ENCODE results near the gene DIPK1C.

DIPK1C gene

GRCh38 chr18:74447404-74448152, 9.5 kb downstream of the DIPK1C start:
- no peak for DNase-seq

- no peak for DNase-seq
Observed at GRCh38 chr18:74446631-74447403, 10.3 kb downstream of the DIPK1C start.

DNA sequence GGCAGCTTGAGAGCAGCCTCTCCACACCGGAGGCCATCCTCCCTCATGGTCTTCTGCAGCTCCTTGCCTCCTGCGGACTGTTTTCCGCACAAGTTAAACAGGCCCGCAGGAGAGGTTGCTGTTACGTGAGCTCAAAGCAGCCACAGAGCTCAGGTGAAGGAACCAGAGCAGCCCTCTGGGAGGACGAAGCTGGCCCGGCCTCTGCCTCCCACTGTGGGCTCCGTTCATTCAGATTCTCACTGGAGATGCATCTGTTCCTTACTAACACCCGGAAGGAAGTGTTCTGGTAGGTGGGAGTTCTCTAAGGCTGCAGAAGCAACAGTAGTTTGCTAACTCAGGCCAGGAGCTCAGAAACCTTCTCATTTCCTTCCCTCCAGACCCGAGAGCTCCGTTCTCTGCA, 10.9 kb downstream of the DIPK1C start:
- no peak for DNase-seq

DNA sequence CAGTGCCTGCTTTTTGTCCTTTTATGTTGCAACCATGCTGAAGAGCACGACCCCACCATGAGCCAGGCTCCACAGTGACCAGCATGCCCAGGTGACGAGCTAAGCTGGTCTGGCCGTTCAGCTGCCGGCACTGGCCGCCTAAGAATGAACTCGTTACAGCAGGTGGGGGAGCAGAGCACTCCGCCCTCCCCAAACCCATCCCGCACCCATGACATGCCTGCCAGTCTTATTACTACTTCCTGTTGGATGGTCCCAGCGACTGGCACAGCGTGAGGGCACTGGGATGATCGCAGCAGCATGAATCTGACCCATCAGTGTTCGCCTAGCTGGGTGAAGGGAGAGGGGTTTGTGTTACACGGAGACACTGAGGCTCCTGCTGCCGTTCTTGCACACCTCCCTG, 11.5 kb downstream of the DIPK1C start:
- DNase-seq, result no peak

- DNase-seq, result no peak
Observed at GRCh38 chr18:74444104-74444503, 13.0 kb downstream of the DIPK1C start.

DNA sequence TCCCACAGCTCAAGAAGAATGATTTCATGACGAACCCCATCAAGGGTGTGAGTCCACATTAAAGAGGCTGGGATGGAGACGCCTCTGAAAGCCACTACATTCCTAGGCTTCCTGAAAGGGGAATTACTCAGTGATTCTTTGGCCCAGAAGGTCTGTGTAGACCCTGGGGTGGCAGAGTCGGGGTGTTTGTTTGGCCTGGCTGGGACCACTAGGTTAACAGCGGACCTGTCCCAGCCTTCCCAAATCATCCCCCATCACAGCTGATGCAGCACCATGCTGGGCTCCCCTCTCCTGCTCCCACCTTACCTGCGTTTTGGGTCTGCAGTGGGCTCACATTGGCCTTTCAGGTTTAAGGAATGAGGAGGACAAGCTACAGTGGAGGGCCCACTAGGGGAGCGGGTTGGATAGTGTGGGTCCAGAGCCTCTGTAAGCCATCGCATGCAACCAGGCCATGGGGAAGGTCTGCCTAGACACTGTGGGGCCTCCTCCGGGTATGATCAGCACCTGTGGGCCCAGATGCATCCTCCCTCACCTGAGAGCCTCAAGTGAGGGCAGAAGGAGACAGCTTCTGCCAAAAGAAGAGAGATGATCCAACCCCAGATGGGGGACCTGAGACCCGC, 16.2 kb downstream of the DIPK1C start:
- DNase-seq, result no peak

DNA sequence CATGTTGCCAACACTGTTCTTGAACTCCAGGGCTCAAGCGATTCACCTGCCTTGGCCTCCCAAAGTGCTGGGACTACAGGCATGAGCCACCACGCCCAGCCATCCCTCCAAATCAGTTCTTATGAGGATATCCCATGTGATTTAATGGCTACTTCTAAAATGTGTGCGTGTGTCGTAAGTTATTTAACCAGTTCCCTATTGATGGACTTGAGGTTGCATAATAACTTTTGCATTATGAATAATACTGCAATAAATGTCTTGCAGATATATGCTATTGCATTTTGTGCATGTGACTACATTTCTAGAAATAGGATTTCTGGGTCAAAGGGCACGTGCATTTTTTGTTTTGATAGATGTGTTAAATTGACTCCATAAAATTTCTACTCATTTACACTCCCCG, 19.0 kb downstream of the DIPK1C start:
- DNase-seq, result no peak

- DNase-seq, result no peak
Observed at GRCh38 chr18:74436158-74436769, 20.8 kb downstream of the DIPK1C start.

- no peak for DNase-seq
Observed at GRCh38 chr18:74435740-74436139, 21.4 kb downstream of the DIPK1C start.

DNA sequence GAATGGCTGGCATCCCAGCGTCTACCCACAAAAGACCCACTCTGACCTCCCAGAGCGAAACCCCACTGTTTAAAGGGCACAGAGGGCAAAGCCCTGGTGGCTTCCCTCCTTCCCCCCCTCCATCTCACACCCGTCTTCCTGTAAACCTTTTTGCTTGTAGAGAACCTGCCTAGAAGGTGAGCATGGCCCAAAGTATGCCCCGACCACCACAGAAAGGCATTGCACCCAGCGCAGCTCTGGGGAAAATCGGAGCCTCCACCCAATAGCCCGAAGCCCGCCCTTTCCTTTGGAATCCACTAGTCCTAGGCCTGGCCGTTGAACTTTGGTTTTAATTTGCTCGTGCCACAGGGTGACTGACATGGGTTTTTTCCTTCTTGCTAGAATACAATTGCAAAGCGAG, 22.6 kb downstream of the DIPK1C start:
- no peak for DNase-seq

GRCh38 chr18:74430806-74431571, 26.1 kb downstream of the DIPK1C start:
- no peak for DNase-seq

- DNase-seq, result no peak
Observed at GRCh38 chr18:74430231-74430630, 26.9 kb downstream of the DIPK1C start.

DNA sequence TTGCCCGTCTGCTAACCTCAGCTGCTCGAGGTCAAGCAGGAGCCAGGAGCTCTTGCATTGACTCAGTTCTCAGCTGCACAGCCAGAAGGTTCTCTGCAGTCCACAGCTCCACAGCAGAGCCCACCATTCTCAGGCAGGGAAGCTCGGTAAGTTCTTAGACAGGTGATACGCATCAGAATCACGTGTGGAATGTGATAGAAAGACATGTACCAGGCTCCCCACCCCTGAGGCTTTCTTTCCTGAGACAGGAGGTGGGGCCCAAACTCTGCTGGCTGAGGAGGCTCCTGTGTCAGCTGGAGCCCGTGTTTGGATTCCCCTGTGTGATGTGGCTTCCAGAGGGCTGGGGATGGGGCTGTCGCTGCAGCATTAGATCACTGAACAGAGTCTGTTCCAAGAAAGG, 28.0 kb downstream of the DIPK1C start:
- no peak for DNase-seq

DNA sequence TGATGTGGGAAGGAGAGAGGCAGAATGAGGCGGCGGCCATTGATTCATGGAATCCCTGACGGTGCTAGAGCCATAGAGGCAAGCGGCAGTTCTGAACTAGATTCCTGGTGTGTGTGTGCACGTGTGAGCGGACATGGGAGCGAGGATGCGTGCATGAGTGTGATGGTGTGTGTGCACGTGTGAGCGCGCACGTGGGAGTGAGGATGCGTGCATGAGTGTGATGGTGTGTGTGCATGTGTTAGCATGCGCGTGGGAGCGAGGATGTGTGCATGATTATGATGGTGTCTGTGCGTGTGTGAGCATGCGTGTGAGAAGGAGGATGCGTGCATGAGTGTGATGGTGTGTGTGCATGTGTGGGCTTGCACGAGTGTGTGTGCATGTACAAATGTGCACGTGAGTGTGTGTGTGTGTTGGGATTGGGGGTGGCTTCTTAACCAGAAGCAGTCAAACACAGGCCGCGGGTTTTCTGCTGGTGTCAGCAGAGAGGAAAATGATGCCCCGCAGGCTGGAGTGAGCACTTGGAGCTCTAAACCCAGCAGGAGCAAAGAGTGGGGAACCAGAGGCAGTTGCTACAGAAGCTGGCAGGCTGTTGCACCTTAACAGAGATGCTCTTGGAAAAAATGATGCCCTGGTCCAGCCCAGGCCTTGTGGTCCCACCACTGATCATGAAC, 29.5 kb downstream of the DIPK1C start:
- no peak for DNase-seq

DNA sequence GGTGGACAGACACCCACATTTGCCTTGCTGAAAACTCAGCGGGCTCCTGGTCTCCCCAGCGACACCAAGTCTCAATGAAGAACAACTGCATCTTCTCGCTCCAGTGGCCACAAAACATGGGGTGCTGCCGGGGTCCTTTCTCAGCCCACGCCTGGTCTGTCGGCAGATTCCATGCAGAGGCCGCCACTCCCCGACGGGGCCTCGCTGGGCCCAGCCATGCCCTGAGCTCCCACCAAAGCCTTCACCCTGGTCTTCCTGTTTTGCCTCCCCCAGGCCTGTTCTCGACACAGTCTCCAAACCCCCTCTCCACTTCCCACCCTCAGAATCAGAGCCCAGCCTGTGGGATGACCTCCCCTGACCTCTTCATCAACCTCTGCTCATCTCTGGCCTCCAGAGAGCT, 31.2 kb downstream of the DIPK1C start:
- no peak for DNase-seq

GRCh38 chr18:74425161-74425560, 31.9 kb downstream of the DIPK1C start:
- no peak for DNase-seq

GRCh38 chr18:74422541-74422940, 34.6 kb downstream of the DIPK1C start:
- DNase-seq, result no peak

- no peak for DNase-seq
Observed at GRCh38 chr18:74420926-74421325, 36.2 kb downstream of the DIPK1C start.

GRCh38 chr18:74420481-74420880, 36.6 kb downstream of the DIPK1C start:
- no peak for DNase-seq

DNA sequence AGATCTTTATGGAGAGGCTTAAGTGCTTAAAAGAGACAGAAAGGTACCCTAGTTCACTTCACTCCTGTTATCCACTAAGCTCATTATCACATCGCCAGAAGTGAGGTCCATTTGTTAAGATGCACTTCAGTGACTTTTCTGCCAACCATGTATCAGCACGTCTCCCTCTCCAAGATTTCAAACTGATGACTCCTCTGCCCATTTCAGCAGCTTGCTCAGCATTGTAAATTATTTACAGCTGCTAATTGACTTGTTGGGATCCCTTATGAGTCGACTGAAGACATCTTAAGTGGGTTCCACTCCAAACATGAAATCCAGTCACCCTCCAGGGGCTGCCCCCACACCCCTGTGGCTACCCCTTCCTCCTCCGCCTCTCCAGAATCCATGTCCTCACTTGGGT, 37.3 kb downstream of the DIPK1C start:
- DNase-seq, result no peak

- no peak for DNase-seq
Observed at GRCh38 chr18:74418023-74418422, 39.1 kb downstream of the DIPK1C start.

DNA sequence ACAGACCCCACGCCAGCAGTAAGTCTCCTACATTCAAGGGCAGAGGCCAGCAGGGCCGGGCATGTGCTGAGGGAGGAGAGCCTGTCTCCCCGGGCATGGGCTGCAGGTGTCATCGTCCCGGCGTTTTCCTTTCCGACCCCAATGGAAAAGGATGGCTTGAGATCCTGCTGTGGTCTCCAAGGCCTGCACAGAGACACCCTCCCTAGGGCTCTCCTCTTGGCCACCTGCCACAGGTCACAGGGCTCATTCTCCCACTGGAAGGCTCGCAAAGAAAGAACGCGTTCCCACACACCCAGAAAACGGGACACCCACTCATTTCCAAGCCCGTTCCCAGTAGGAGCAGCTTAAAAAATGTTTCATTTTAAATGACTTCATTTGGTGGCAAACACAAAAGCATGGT, 41.0 kb downstream of the DIPK1C start:
- no peak for DNase-seq
